Stomach (tissue), 4 donors: ENCODE results near the gene BBS1.
A peak's percentile ranks its signal among the peaks of the same experiment; 100 is the strongest.

Source experiments
- EP300 ChIP-seq: sonication (generic); formaldehyde crosslinking; IDR thresholded peaks from one replicate; pipeline ENCODE4 v1.6.1; 2017; ENCODE audit warnings: antibody characterized with exemption
- POLR2A ChIP-seq, 4 donors: fragments of 450-650 bp; IDR thresholded peaks; one replicate each; pipeline ENCODE4 v1.6.1; 2016; ENCODE audit warnings: antibody characterized with exemption in 4 of 4, control low read depth in 2 of 4, mild to moderate bottlenecking in 1 of 4, moderate library complexity in 1 of 4
- POLR2AphosphoS5 ChIP-seq, 3 donors: sonication (generic); formaldehyde crosslinking; IDR thresholded peaks; one replicate each; pipeline ENCODE4 v1.6.1; 2016; ENCODE audit warnings: antibody characterized with exemption in 3 of 3
- TF ChIP-seq, protein P1 (sequence below), 7 experiments: fragments of 450-650 bp in 4 of 7; fragments of 200-600 bp in 3 of 7; sonication (generic) in 3 of 7; IDR thresholded peaks; one replicate each; pipeline ENCODE4 v1.5.1; 2016 to 2019; ENCODE audit warnings: antibody characterized with exemption in 7 of 7, control low read depth in 2 of 7, mild to moderate bottlenecking in 1 of 7

DNA sequence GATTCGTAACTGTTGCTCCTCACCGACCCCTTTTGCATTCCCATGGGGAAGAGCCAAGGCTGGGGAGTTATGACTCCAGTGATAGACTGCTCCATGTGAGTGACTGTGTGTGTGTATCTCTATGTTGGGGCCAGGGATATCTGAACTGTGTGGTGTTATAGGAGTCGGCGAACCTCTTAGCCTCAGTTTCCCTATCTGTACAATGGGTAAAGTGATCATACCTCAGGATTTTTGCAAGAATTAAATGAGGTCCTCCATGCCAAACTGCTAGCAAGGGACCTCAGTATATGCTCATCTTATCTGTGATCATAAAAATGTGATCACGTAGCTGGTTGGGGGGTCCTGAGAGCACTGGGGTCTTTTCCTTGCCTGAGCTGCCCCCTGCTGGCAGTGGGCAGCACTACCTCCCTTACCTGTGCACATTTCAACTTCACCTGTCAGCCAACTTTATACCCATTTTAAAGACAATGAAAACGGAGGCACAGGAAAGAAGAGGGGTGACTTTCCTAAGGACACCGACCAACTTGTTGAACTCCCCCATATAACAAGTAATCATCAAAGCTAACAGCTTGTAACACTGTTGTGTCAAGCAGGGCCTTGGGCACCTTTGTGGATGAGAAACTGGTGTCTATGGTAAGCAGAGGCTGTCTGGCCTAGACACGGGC is 31.6 kb upstream of the BBS1 start:
- TF ChIP-seq POLR2AphosphoS5 (IDR thresholded peaks at IDR 0.05) (no peak), POLR2A (IDR thresholded peaks at IDR 0.05) (no peak), EP300 (no peak)
- TF ChIP-seq, protein P1, sequence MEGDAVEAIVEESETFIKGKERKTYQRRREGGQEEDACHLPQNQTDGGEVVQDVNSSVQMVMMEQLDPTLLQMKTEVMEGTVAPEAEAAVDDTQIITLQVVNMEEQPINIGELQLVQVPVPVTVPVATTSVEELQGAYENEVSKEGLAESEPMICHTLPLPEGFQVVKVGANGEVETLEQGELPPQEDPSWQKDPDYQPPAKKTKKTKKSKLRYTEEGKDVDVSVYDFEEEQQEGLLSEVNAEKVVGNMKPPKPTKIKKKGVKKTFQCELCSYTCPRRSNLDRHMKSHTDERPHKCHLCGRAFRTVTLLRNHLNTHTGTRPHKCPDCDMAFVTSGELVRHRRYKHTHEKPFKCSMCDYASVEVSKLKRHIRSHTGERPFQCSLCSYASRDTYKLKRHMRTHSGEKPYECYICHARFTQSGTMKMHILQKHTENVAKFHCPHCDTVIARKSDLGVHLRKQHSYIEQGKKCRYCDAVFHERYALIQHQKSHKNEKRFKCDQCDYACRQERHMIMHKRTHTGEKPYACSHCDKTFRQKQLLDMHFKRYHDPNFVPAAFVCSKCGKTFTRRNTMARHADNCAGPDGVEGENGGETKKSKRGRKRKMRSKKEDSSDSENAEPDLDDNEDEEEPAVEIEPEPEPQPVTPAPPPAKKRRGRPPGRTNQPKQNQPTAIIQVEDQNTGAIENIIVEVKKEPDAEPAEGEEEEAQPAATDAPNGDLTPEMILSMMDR (IDR thresholded peaks at IDR 0.05): peak in 4 of 7 experiments; percentile 57 to 71 (median 62)
